Measurements from ENCODE around the gene JPH2.

DNA sequence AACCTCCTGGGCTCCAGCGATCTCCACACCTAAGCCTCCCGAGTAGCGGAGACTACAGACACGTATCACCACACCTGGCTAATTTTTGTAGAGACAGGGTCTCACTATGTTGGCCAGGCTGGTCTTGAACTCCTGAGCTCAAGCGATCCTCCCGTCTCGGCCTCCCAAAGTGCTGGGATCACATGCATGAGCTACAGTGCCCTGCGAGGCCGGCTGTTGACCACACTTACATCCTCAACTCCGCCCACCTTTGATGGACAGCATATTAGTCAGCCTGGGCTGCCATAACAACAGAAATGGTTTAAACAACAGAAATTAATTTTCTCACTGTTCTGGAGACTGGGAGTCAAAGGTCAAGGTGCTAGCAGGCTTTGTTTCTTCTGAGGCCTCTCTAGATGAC, 107.7 kb downstream of the JPH2 start:
- TF ChIP-seq, protein P1, sequence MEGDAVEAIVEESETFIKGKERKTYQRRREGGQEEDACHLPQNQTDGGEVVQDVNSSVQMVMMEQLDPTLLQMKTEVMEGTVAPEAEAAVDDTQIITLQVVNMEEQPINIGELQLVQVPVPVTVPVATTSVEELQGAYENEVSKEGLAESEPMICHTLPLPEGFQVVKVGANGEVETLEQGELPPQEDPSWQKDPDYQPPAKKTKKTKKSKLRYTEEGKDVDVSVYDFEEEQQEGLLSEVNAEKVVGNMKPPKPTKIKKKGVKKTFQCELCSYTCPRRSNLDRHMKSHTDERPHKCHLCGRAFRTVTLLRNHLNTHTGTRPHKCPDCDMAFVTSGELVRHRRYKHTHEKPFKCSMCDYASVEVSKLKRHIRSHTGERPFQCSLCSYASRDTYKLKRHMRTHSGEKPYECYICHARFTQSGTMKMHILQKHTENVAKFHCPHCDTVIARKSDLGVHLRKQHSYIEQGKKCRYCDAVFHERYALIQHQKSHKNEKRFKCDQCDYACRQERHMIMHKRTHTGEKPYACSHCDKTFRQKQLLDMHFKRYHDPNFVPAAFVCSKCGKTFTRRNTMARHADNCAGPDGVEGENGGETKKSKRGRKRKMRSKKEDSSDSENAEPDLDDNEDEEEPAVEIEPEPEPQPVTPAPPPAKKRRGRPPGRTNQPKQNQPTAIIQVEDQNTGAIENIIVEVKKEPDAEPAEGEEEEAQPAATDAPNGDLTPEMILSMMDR (IDR thresholded peaks at IDR 0.05; ENCODE audit: low read depth, low read length): no peak
- TF ChIP-seq EZH2phosphoT487 (IDR thresholded peaks at IDR 0.05; ENCODE audit: low read depth): no peak

All from OCI-LY3 (cell line).